Measurements from ENCODE around the gene SF1. TPM values are rescaled to one million over a fixed set of nuclear protein-coding genes. Genes with fewer than 3 reads are reported as not detected.

Gene SF1
- total RNA-seq, 1 experiment from 2014 or later: 285 TPM

GRCh38 chr11:64793271-64794160 lies 15.2 kb upstream of the SF1 start:
- TF ChIP-seq CREB1 (CRISPR knock-in tag; IDR thresholded peaks at IDR 0.05) (no peak), CREM (CRISPR knock-in tag; IDR thresholded peaks at IDR 0.05) (no peak), SMAD3 (CRISPR knock-in tag; IDR thresholded peaks at IDR 0.05; ENCODE audit: borderline replicate concordance) (no peak), PRDM15 (CRISPR knock-in tag; IDR thresholded peaks at IDR 0.05) (no peak), ATF3 (CRISPR knock-in tag; conservative IDR thresholded peaks at IDR 0.05) (no peak), HMGXB4 (CRISPR knock-in tag; IDR thresholded peaks at IDR 0.05) (no peak), OVOL2 (CRISPR knock-in tag; IDR thresholded peaks at IDR 0.05; ENCODE audit: borderline replicate concordance) (no peak), CDX4 (CRISPR knock-in tag; IDR thresholded peaks at IDR 0.05; ENCODE audit: borderline replicate concordance) (no peak), GTF2I (CRISPR knock-in tag; conservative IDR thresholded peaks at IDR 0.05) (no peak), RELA (CRISPR knock-in tag; IDR thresholded peaks at IDR 0.05; ENCODE audit: borderline replicate concordance) (no peak), PREB (CRISPR knock-in tag; IDR thresholded peaks at IDR 0.05; ENCODE audit: borderline replicate concordance) (no peak), SP1 (CRISPR knock-in tag; conservative IDR thresholded peaks at IDR 0.05) (no peak), MXD4 (CRISPR knock-in tag; IDR thresholded peaks at IDR 0.05; ENCODE audit: borderline replicate concordance) (no peak), HMGA2 (CRISPR knock-in tag; IDR thresholded peaks at IDR 0.05) (no peak), SMAD4 (CRISPR knock-in tag; IDR thresholded peaks at IDR 0.05) (no peak), ZNF121 (CRISPR knock-in tag; IDR thresholded peaks at IDR 0.05) (no peak), ZNF425 (CRISPR knock-in tag; conservative IDR thresholded peaks at IDR 0.05) (no peak), MAX (CRISPR knock-in tag; IDR thresholded peaks at IDR 0.05) (no peak), ATF1 (CRISPR knock-in tag; IDR thresholded peaks at IDR 0.05) (no peak)
- no peak for DNase-seq (ENCODE audit: low spot score)
- POLR2A ChIA-PET: no interaction called here
- Mint-ChIP-seq H3K27me3 (ENCODE audit: low read depth) (no peaks in the 10 kb centered on the region), H3K9me3 (no peaks in the 10 kb centered on the region), H3K27ac (peak overlapping the region; percentile 45), H3K4me3 (no peak overlapping the region), H3K4me1 (no peaks in the 10 kb centered on the region), H3K36me3 (no peaks in the 10 kb centered on the region; the same call in 1 of the 2 replicates)
- CTCF ChIA-PET: interaction anchor here (1.1 to 1.4 kb wide), 3 partner anchors 10 to 55 kb away, joined by 3 to 6 read pairs (median 3); partner anchors contain the start of genes MAP4K2 and SF1
- no peak for ATAC-seq
